Dendritic cell treated with granulocyte-macrophage colony-stimulating factor and Interleukin-4, amounts not matched to agents 40 ng/mL and 50 ng/mL, for 4 days (primary cell): Measurements from ENCODE around the gene PKP1.
"Not testable (repeated sequence)": the region's sequence is repeated elsewhere in the genome, so short reads cannot be mapped to it uniquely, and the experiment has no call there.

Experiments
- H3K27ac Mint-ChIP-seq: one replicate; pipeline ENCODE4 v1.8.0; 2022; ENCODE audit warnings: mild to moderate bottlenecking, mixed read lengths
- H3K27me3 Mint-ChIP-seq: one replicate; pipeline ENCODE4 v1.8.0; 2022; ENCODE audit warnings: mild to moderate bottlenecking, mixed read lengths
- H3K36me3 Mint-ChIP-seq: one replicate; pipeline ENCODE4 v1.8.0; 2022; ENCODE audit warnings: low read depth, mixed read lengths
- H3K4me1 Mint-ChIP-seq: one replicate; pipeline ENCODE4 v1.8.0; 2022; ENCODE audit warnings: low read depth, mixed read lengths
- H3K4me3 Mint-ChIP-seq: one replicate; pipeline ENCODE4 v1.8.0; 2022; ENCODE audit warnings: mild to moderate bottlenecking, moderate library complexity, mixed read lengths
- H3K9me3 Mint-ChIP-seq: one replicate; pipeline ENCODE4 v1.8.0; 2022; ENCODE audit warnings: mixed read lengths
- intact Hi-C: fragments of 100-400 bp; cut with micrococcal nuclease; formaldehyde crosslinking; loops from one replicate; pipeline ENCODE4 v1.15.0; 2022

PKP1 gene

DNA sequence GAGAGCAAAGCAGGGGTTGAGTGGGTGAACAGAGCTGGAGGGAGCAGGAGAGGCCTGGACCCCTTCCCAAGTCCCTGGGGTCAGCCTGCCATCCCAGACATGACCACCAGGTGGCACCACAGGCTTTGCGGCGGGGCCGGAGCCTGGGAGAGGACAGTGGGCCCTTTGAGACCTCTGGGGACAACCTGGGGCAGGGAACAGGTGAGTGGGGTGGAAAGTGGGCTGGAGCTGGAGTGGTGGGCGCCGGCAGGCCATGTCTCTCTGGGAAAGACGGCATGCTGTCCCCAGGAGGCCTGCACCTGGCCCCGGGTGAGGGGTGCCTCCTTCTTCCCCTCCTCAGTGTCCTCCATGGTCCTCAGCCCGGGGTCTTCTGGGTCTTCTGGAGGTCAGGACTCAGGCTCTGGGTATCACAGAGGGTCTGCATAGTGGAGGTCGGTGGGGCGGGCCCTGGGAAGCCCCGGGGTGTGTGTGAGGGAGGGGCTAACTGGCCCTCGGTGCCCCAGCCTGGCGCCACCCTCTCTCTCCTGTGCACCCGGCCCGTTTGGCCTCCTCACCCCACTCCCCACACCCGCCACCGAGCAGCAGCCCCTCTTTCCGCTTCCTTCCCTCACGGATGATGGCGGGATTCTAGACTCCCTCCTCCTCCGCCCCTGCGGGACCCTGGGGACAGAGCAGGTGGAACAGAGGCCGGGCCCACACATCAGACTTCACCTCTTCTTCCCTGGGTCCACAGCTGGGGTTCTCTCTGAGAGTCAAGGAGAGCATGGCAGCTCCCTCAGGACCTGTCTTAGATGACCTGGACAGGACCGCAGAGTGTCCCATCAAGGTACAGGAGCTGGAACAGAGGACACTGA, 28.5 kb upstream of the PKP1 start:
- H3K36me3 Mint-ChIP-seq, result no peaks in the 10 kb centered on the region
- H3K27me3 Mint-ChIP-seq, result peaks cover 4% of the 10 kb centered on the region
- H3K4me3 Mint-ChIP-seq, result no peak overlapping the region

GRCh38 chr1:201255479-201256362, 27.6 kb upstream of the PKP1 start:
- H3K27me3 Mint-ChIP-seq, result peaks cover 5% of the 10 kb centered on the region
- H3K4me1 Mint-ChIP-seq, result no peaks in the 10 kb centered on the region
- H3K4me3 Mint-ChIP-seq, result no peak overlapping the region
- no peak overlapping the region for H3K27ac Mint-ChIP-seq
- H3K9me3 Mint-ChIP-seq, result no peaks in the 10 kb centered on the region
- H3K36me3 Mint-ChIP-seq, result no peaks in the 10 kb centered on the region
- intact Hi-C loops, result loop anchor here (2.0 kb wide), 2 partner anchors 105 to 151 kb away; no protein-coding TSS in a partner anchor

More for the DNA sequence above, 28.5 kb upstream of the PKP1 start:
- Mint-ChIP-seq H3K4me1 (no peaks in the 10 kb centered on the region), H3K9me3 (no peaks in the 10 kb centered on the region), H3K27ac (no peak overlapping the region)
- intact Hi-C loops, result loop anchor here (2.0 to 5.0 kb wide), 3 partner anchors 92 to 152 kb away; no protein-coding TSS in a partner anchor

DNA sequence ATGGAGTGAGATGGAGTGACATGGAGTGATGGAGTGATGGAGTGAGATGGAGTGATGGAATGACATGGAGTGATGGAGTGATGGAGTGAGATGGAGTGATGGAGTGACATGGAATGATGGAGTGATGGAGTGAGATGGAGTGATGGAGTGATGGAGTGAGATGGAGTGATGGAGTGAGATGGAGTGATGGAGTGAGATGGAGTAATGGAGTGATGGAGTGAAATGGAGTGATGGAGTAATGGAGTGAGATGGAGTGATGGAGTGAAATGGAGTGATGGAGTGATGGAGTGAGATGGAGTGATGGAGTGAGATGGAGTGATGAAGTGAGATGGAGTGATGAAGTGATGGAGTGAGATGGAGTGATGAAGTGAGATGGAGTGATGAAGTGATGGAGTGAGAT, 25.2 kb upstream of the PKP1 start:
- H3K36me3 Mint-ChIP-seq, result not testable (repeated sequence)

GRCh38 chr1:201258763-201259230, 24.5 kb upstream of the PKP1 start:
- peaks cover 9% of the 10 kb centered on the region for H3K27me3 Mint-ChIP-seq
- no peaks in the 10 kb centered on the region for H3K36me3 Mint-ChIP-seq
- no peak overlapping the region for H3K4me3 Mint-ChIP-seq
- intact Hi-C loops, result no loop called here
- no peaks in the 10 kb centered on the region for H3K4me1 Mint-ChIP-seq
- no peaks in the 10 kb centered on the region for H3K9me3 Mint-ChIP-seq
- no peak overlapping the region for H3K27ac Mint-ChIP-seq

More for the DNA sequence above, 25.2 kb upstream of the PKP1 start:
- H3K4me3 Mint-ChIP-seq, H3K4me1 Mint-ChIP-seq, H3K27me3 Mint-ChIP-seq, H3K27ac Mint-ChIP-seq, H3K9me3 Mint-ChIP-seq, intact Hi-C loops: not testable (repeated sequence)

- H3K36me3 Mint-ChIP-seq, result no peaks in the 10 kb centered on the region
- H3K9me3 Mint-ChIP-seq, result no peaks in the 10 kb centered on the region
- intact Hi-C loops, result no loop called here
Observed at GRCh38 chr1:201259476-201260235, 23.6 kb upstream of the PKP1 start.

GRCh38 chr1:201260236-201260590, 23.1 kb upstream of the PKP1 start:
- Mint-ChIP-seq H3K4me3 (no peak overlapping the region), H3K4me1 (no peaks in the 10 kb centered on the region), H3K27me3 (peaks cover 9% of the 10 kb centered on the region), H3K27ac (no peak overlapping the region), H3K36me3 (no peaks in the 10 kb centered on the region), H3K9me3 (no peaks in the 10 kb centered on the region)
- intact Hi-C loops, result no loop called here

More at GRCh38 chr1:201259476-201260235, 23.6 kb upstream of the PKP1 start:
- Mint-ChIP-seq H3K4me3 (no peak overlapping the region), H3K27ac (no peak overlapping the region), H3K27me3 (peaks cover 9% of the 10 kb centered on the region), H3K4me1 (no peaks in the 10 kb centered on the region)

DNA sequence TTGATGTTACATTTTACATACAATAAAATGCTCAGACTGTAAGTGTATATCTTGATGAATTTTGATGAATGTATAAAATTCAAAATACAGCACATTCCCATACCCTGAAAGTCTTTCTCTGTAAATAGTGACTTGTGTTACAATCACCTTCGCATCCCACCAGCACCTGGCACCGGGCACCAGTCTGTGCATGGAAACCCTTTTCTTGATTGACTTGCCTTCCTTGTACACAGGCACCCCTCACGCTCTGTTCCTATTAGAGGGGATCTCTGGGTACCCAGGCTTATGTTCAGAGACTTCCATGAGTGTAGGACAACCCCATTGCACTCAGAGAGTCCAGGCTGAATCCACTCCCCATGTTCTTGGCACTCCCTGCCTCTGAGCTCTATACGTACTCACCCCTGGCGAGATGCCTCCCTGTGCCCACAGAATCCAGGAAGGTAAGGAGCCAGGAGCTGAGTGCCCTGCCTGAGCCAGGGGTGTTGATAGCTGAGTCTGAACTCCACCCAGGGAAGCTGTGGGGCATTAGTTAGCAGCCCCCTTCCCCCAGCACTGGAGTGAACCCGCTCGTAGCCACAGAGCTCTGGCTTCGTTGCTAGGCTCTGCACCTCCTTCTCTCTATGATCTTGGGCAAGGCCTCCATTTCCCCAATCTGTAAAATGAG, 22.5 kb upstream of the PKP1 start:
- no peak overlapping the region for H3K4me3 Mint-ChIP-seq
- no peaks in the 10 kb centered on the region for H3K9me3 Mint-ChIP-seq
- H3K27ac Mint-ChIP-seq, result no peak overlapping the region
- H3K27me3 Mint-ChIP-seq, result peaks cover 9% of the 10 kb centered on the region
- intact Hi-C loops, result no loop called here
- no peaks in the 10 kb centered on the region for H3K4me1 Mint-ChIP-seq
- no peaks in the 10 kb centered on the region for H3K36me3 Mint-ChIP-seq

DNA sequence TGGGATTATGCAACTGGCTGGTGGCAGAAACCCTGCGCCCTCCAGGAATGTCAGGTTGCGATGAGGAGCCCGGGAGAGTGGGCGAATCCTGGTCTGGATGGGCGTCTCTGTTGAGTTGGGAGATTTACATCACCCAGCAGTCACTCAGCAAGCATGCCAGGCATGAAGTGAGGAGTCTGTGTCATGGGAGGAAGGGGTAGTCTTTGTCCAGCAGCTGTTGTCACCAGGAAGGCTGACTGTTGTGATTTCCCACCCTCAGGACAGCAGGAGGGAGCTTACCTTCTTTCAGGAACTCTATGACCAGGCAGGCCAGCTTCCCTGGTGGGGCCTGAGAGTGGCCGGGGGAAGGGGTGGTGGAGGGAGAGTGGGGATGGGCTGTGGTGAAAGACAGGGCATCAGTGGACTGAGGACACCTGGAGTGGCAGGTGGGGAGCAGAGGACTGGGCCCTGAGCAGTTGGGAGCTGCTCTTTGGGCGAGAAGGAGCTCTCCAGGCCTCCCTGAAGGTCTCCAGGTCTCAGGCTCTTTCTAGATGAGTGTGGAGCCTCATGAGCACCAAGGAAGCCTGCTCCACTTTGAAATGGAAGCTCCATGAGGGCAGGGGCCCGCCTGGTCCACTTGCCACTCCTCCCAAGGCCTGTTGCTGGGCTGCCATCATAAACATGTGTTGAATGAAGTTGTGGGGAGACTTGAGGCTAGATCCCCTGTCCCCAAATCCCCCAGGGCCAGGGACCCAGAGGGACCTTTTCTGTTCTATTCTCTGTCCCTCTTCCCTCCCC, 21.3 kb upstream of the PKP1 start:
- no peak overlapping the region for H3K4me3 Mint-ChIP-seq
- H3K27ac Mint-ChIP-seq, result no peak overlapping the region
- H3K4me1 Mint-ChIP-seq, result no peaks in the 10 kb centered on the region
- intact Hi-C loops, result no loop called here
- H3K27me3 Mint-ChIP-seq, result peaks cover 11% of the 10 kb centered on the region
- no peaks in the 10 kb centered on the region for H3K36me3 Mint-ChIP-seq
- no peaks in the 10 kb centered on the region for H3K9me3 Mint-ChIP-seq

DNA sequence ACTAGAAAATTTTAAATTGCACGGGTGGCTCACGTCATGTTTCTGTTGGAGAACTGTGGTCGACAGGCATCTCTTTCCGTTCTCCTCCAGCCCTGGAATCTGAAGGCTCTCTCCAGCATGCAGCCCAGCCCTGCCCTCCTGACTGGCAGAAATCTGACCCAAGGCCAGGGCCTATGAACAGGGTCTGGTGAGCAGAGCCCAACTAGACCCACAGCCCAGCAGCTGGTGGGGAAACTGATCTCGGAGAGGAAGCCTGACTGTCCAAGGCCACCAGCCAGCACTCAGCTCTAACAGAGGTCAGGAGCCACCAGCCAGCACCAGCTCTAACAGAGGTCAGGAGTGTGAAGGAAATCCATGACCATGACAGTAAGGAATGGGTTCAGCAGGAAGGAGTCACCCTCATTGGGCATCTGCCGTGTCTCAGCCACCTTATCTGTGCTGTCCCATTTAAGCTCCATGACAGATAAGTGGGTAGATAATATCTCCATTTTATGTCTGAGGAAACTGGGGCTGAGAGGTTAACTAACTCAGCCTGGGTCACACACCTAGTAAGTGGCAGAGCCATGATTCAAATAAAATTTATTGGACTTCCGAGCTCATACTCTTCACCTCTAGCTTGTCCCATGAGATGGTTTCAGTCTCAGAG, 20.2 kb upstream of the PKP1 start:
- Mint-ChIP-seq H3K27me3 (peaks cover 14% of the 10 kb centered on the region), H3K4me3 (no peak overlapping the region), H3K9me3 (no peaks in the 10 kb centered on the region), H3K27ac (no peak overlapping the region), H3K4me1 (no peaks in the 10 kb centered on the region), H3K36me3 (no peaks in the 10 kb centered on the region)
- intact Hi-C loops, result no loop called here

- Mint-ChIP-seq H3K4me3 (no peak overlapping the region), H3K9me3 (no peaks in the 10 kb centered on the region), H3K27me3 (peaks cover 17% of the 10 kb centered on the region), H3K27ac (no peak overlapping the region), H3K36me3 (no peaks in the 10 kb centered on the region), H3K4me1 (no peaks in the 10 kb centered on the region)
- intact Hi-C loops, result no loop called here
Observed at GRCh38 chr1:201264072-201264471, 19.2 kb upstream of the PKP1 start.

- intact Hi-C loops, result no loop called here
- Mint-ChIP-seq H3K4me1 (no peaks in the 10 kb centered on the region), H3K27me3 (peaks cover 17% of the 10 kb centered on the region), H3K9me3 (no peaks in the 10 kb centered on the region), H3K4me3 (no peak overlapping the region), H3K27ac (no peak overlapping the region), H3K36me3 (no peaks in the 10 kb centered on the region)
Observed at GRCh38 chr1:201264554-201264953, 18.8 kb upstream of the PKP1 start.

- Mint-ChIP-seq H3K9me3 (no peaks in the 10 kb centered on the region), H3K27me3 (peaks cover 21% of the 10 kb centered on the region)
- intact Hi-C loops, result no loop called here
Observed at GRCh38 chr1:201265756-201266155, 17.6 kb upstream of the PKP1 start.

More at GRCh38 chr1:201265756-201266155, 17.6 kb upstream of the PKP1 start:
- no peak overlapping the region for H3K27ac Mint-ChIP-seq
- H3K4me3 Mint-ChIP-seq, result no peak overlapping the region
- H3K4me1 Mint-ChIP-seq, result no peaks in the 10 kb centered on the region
- no peaks in the 10 kb centered on the region for H3K36me3 Mint-ChIP-seq
